SIG-M5 (cell line): ENCODE data around the gene MED12L.
"Not testable (repeated sequence)": the region's sequence is repeated elsewhere in the genome, so short reads cannot be mapped to it uniquely, and the experiment has no call there.

Experiments
- DNase-seq: peaks from one replicate; lab custom pipeline; 2025; lab: John Stamatoyannopoulos, UW

Gene MED12L

GRCh38 chr3:151382671-151383070 is 297.2 kb downstream of the MED12L start:
- no peak for DNase-seq

GRCh38 chr3:151383111-151383510 is 297.6 kb downstream of the MED12L start:
- no peak for DNase-seq

GRCh38 chr3:151383956-151384355 is 298.5 kb downstream of the MED12L start:
- DNase-seq = no peak

GRCh38 chr3:151384741-151385174 is 299.3 kb downstream of the MED12L start, which contains the start of gene P2RY12:
P2RY12 (minus strand) TSS chr3:151384753; CDS start chr3:151338845, 45,908 bp downstream.
- peak; percentile 64 for DNase-seq

GRCh38 chr3:151386056-151386455 is 300.6 kb downstream of the MED12L start:
- no peak for DNase-seq

GRCh38 chr3:151387432-151387831 is 302.0 kb downstream of the MED12L start:
- no peak for DNase-seq

GRCh38 chr3:151387842-151388241 is 302.4 kb downstream of the MED12L start:
- no peak for DNase-seq

- DNase-seq = no peak
These were observed 306.3 kb downstream of the MED12L start for GRCh38 chr3:151391720-151392119.

GRCh38 chr3:151392191-151392590 is 306.7 kb downstream of the MED12L start:
- not testable (repeated sequence) for DNase-seq

GRCh38 chr3:151393146-151393830 is 307.8 kb downstream of the MED12L start:
- no peak for DNase-seq

GRCh38 chr3:151393941-151394340 is 308.5 kb downstream of the MED12L start:
- no peak for DNase-seq

GRCh38 chr3:151394611-151395010 is 309.1 kb downstream of the MED12L start:
- no peak for DNase-seq

GRCh38 chr3:151395806-151396205 is 310.3 kb downstream of the MED12L start:
- DNase-seq = no peak

- DNase-seq = no peak
These were observed 313.4 kb downstream of the MED12L start for GRCh38 chr3:151398895-151399294.

- no peak for DNase-seq
These were observed 314.9 kb downstream of the MED12L start for GRCh38 chr3:151400341-151400740.

GRCh38 chr3:151402349-151402748 is 316.9 kb downstream of the MED12L start:
- DNase-seq = no peak

GRCh38 chr3:151403246-151403645 is 317.8 kb downstream of the MED12L start:
- no peak for DNase-seq

- no peak for DNase-seq
These were observed 318.9 kb downstream of the MED12L start for GRCh38 chr3:151404316-151404715.

GRCh38 chr3:151407928-151408327 is 322.5 kb downstream of the MED12L start:
- no peak for DNase-seq

GRCh38 chr3:151410891-151411559 is 325.6 kb downstream of the MED12L start:
- DNase-seq = no peak

- no peak for DNase-seq
These were observed 327.5 kb downstream of the MED12L start for GRCh38 chr3:151412989-151413388.

- no peak for DNase-seq
These were observed 329.8 kb downstream of the MED12L start for GRCh38 chr3:151415289-151415688.

- DNase-seq = no peak
These were observed 334.3 kb downstream of the MED12L start for GRCh38 chr3:151419806-151420205.

GRCh38 chr3:151421938-151422337 is 336.5 kb downstream of the MED12L start:
- DNase-seq = no peak
